Measurements from ENCODE around the gene ISG20.
A peak's percentile ranks its signal among the peaks of the same experiment; 100 is the strongest.

Gene ISG20

DNA sequence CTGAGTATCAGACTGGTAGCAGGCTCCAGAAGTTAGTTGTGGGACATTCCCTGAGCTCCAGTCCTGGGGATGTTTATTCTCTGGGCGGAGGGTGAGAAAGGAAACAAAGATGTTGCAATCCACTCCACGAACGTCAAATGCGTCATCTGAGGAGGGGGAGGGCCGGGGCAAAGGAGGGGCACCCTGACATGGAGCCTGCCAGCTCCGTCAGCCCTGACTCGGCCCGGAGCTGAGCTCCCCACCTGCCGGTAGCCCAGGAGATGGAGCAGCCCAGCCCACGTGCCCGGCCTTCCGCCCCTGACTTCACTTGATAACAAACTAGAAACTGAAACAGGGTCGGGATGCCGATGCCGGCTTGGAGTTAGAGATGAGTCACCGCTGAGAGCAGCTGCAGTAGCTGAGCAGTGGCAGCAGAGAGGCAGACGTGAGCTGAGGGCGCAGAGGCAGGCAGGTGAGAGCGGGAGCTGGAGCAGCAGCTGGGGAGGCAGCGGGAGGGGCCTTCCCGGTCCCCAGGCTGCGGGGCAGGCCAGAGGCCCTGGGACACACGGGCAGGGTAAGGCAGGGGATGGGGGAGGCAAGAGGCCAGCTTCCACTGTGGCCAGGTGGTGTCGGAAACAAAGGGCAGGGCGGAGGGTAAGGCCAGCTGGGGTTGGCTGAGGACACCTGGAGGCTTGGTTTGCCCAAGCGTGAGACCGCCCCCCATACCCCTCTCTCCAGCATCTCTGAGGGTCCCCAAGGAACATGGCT lies at the start of gene ISG20:
TSS of gene ISG20 (plus strand) at position 391 of the 747 bp plus-strand sequence. CDS start at position 742, 351 bp downstream.
- peak; percentile 93 to 96 for DNase-seq (ENCODE audit: low read depth in 2 of 2)

DNA sequence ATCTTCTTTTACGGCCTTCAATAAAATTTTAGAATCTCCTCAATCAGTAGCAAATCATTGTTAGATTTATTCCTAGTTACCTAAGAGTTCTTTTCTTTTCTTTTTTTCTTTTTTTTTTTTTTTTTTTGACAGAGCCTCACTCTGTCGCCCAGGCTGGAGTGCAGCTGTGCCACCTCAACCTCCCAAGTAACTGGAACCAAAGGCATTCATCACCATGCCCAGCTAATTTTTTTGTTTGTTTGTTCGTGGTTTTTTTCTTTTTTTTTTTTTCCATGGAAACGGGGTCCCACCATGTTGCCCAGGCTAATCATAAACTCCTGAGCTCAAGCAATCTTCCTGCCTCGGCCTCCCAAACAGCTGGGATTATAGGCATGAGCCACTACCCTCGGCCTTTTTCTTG lies 48.1 kb upstream of the ISG20 start:
- no peak for DNase-seq (ENCODE audit: low read depth in 2 of 2)

DNA sequence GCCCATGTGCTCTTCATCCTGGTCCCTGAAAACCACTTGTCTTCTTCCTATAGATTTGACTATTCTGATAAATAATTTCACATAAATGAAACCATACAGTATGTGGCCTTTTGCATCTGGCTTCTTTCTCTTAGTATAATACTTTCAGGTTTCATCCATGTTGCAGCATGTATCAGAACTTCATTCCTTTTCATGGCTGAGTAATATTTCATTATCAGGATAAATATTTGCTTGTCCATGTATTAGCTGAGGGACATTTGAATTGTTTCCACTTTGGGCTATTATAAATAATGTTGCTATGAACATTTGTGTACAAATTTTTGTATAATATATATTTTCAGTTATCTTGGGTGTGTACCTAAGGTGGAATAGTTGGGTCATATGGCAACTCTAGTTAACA lies 47.4 kb upstream of the ISG20 start:
- DNase-seq (ENCODE audit: low read depth in 2 of 2), result no peak

DNA sequence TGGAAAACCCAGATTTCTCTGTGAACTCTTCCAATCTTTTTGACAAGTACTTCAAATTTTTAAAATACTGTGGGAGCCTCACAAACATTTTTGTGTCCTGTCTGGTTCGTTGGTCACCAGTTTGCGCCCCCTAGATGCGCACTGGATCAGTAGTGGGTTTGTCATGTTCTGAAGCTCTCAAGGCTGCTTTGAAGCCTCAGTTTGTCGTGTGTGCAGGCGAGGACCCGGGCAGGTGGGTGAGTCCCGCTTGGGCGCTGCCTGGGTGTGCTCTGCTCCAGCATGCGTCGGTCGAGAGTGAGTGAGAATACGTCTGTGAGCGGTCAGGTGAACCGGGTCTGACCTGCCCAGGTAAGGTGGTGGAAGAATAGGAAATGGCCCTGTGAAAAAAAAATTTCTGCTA lies 34.9 kb upstream of the ISG20 start:
- no peak for DNase-seq (ENCODE audit: low read depth in 2 of 2)

DNA sequence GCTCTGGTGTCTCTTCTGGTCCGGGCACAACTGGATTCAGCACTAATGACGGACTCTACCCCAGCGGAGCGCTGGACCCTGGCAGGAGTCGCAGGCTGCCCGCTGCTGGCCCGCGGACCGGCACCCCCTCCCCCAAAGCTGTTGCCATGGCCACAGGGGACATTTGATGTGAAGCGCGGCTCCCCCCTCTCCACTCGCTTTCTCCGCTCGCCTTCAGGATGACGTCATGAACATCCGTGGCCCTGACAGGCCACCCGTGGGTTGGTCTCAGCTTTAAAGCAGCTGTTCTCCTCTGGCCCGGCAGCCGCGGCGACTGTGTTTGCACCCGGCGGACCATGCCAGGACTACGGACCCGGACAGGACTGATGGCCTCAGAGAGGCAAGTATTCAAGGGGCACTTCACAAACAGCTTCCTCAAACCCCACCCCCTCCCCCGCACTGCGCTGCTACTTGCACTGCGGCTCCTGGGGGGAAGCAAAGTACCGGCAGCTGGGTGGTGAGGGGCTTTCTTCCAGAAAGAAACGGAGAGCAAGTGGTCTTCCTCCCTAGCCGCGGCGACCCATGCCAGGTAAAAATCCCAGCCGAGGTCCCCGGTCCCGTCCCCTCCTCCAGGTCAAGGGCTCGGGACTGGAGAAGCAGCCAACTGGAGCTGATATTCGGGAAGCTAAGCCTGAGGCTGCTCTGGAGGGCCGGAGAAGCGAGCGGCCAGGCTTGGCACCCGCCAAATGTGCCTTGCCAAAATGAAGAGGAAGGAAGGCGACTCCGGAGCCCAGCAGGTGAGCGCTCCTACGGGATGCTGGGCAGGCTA lies 34.2 kb upstream of the ISG20 start:
- DNase-seq (ENCODE audit: low read depth in 2 of 2), result no peak

DNA sequence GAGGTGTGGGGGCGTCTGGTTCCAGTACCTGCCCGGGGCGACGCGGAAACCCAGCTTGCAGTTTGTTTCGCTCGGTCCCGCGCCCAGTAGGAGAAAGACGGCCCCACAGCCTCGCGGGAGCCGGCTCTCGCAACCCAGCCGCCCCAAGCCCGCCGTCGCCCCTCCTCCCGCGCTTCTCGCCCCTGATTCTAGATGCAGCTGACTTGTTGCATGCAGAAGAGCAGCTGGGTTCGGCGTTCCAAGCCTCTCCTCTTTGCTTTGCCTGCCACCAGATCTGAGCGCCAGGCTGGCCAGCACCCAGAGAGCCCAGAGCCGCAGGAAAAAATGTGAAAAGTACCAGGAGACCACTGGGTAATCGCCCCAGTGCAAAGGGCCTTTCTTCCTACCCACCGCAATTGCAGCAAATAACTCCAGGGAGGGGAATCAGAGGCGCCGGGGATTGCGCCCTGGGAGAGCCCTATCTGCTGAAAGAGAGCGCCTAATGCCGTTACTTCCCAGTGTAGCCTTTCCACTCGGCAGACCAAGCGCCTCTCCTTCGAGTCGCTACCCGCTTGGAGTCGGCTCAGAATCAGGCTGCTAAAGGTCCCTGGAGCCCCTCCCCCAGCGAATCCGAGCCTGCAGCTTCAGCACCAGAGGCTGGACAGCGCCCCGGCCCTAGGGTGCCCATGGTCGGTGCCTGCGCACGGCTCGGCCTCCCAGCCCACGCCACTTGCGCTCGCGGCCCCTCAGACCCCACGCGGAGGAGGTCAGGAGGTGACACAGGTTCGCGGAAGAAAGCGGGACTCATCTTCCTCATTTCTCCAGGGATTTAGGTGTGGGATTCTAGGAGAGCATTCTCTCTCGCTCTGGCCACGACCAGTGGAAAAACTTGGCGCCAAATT lies 33.4 kb upstream of the ISG20 start:
- DNase-seq (ENCODE audit: low read depth in 2 of 2), result no peak

DNA sequence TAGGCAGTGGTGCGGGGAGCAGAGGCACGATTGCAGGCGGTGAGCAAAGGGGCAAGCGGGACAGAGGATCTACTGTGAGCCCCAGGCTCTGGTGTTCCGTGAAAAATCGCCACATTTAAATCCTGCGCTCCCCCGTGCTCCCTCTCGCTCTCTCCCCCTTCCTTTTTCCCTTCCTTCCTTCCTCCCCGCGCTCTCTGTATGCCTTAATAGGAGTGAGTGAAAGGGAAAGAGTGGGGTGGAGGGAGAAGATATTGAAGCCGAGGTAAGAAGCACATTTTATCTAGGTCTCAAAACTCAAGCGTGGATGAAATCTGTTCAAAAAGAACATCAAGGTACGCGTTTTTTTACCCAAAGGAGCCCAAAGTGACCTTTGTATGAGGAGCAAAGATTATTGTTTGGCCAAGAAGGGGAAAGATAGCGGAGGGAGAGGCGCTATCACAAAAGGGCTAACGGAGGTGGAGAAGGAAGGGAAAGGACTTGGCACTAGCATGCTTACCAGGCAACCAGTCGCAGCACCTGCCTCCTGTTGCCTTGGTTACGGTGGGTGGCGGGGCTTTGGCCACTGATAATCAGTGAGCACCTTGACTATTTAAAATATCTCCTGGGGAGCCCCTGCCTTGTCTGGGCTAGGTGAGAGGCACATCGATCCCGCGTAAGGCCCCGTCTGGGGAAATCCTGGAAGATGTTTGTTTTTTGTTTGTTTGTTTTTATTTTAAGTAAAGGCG lies 32.6 kb upstream of the ISG20 start:
- DNase-seq (ENCODE audit: low read depth in 2 of 2), result no peak

DNA sequence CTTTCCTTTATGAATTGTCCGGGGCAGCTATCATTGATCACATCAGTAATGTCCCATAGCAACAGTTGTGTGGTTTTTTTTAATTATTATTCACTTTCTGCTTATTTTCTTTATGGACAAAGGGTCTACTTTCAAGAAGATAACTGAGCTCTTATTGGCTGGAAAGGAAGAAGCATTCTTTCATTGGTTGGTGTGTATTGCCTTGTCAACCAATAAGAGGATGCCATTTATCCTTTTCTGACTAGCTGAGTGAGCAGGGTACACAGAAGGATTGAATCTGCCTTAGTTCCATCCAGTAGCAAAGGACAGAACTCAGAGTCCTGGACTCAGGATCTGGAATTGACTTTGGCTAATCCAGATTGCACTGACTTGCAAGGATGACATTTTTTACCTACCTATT lies 30.9 kb upstream of the ISG20 start:
- no peak for DNase-seq (ENCODE audit: low read depth in 2 of 2)

DNA sequence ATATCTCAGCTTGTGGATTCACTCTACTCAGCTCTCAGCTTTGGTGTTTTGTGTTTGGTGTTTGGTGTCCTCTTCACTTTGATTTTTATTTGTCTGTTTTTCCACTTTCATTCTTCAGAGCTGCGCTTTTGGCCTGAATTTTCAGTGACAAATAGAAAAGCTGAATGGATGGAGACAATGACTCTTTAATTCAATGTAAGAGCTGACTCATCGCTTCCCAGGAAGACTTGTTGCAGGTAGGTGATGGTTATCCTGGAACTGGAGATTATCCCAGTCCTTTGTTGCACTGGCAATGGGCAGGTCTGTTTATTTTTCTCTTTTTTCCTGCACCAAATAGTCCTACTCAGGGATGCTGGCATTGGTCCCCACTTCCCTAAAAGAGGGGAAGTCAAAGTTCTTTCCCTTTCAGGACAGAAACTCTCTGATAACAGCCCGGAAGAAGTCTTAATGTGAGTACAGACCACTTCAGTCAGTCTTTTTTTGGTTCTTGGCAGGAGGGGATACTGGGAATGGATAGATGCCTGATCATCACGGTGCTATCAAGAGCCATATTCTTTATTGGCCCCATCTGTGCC lies 30.1 kb upstream of the ISG20 start:
- DNase-seq (ENCODE audit: low read depth in 2 of 2), result no peak

DNA sequence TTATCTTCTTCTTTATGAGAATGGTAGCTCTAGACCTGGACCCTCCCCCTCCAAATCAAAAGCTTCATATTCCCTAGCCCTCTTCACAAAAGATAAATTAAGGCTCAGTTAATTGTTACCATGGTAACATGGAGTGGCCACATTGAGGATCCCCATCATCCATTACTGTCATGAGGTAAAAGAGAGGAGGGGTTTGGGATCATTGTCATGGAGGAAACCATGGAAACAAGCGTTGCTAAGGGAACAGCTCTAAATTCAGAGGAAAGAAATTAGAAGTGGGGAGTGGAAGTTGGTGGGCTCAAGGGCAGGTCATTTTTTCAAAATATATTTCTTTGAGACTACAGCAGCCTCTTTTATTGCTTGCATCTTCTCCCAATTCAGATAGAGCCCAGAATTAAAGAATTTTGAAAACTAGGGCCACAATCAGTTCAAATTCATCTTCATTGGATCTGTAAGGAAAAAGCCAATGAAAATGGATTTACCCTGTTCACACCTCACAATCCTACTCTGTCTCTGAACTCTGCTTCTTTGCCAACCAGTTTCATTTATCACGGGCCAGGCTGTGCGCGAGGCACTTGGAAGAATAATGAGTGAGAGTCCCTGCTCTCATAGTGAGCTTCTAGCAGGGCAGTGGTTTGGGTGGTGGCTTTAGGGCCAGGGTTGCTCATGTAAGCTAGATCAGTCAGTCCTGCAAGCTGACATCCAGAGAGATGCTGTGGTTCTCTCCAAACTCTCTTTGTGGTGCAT lies 29.3 kb upstream of the ISG20 start:
- DNase-seq (ENCODE audit: low read depth in 2 of 2), result no peak

DNA sequence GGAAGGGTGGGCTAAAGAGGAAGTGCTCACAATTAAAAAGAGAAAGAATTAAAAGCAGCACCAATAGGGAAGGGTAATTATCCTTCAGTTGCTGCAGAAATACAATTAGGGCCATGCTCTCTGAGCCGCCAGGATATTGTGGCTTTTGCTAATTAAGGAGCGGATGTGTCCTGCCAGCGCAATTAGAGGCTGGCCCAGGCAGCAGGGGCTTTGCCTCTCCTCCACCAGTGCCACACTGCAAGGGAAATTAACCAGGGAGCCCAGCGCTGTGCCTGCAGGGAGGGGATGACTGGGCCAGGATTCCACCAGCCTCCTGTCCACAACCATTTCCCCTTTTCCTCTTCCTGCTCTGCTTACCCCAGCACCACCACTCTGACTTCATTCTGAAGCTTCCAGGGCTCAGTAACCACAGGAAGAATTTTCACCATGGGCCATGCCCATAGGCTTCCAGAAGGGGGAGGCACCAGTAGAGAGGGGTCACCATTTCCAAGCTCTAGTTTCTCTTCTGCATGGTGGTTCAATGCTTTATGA lies 28.1 kb upstream of the ISG20 start:
- DNase-seq (ENCODE audit: low read depth in 2 of 2), result no peak

DNA sequence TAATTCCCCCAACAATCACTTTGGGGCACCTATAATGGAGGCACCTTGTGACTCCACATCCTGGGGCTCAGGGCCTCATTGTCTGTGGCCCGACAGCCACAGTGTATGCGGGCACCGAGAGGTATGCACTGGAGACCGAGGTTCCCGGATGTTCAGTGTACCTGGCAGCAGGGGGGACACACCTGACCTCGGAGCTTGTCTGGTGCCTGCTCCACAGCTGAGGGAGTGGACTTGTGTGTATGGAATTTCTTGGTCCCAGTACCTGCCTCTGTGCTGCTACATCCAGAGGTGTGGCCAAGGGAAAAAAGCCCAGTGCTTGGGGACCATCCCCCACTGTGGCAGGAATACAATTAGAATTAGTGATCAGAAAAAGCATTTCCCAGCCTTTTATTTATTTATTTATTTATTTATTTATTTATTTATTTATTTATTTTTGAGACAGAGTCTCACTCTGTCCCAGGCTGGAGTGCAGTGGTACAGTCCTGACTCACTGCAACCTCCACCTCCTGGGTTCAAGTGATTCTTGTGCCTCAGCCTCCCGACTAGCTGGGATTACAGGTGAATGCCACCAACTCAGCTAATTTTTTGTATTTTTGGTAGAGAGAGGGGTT lies 26.5 kb upstream of the ISG20 start:
- no peak for DNase-seq (ENCODE audit: low read depth in 2 of 2)

DNA sequence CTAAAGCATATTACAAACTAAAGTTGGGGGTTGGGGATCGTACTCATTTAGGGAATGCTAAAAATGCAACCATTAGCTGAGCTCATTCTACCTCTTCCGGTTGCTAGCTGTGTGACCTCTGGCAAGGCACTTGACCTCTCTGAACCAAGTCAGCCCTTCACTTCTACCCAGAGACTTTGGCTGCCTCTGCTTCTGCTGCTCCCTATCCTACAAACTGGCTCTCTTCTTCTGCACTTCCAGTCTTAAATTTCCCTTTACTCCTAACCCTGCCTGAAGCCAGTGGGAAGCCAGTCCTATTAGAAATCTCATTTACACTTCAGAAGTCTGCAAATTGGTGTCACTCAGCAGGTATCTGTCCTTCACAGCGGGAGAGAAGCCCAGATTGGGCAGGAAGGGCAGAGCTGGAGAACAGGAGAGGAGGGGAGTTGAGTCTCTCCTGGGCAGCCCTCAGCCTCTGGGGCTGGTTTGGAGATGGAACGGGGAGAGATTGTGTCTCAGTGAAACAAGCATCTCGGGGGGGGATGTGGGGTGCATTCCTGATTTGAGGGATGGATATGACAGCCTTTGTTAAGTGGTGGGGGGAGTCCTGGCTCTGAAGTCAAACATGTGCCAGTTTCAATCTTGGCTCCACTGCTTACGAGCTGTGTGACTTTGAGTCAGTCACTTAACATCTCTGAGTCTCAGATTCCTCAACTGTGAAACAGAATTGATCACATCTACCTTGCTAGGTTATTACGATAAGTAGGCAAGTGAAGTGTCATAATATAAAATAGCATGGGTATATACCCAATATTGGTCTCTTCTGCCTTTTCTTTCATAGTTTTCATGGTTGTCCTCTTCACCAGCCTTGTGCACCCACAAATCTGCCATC lies 25.5 kb upstream of the ISG20 start:
- no peak for DNase-seq (ENCODE audit: low read depth in 2 of 2)

DNA sequence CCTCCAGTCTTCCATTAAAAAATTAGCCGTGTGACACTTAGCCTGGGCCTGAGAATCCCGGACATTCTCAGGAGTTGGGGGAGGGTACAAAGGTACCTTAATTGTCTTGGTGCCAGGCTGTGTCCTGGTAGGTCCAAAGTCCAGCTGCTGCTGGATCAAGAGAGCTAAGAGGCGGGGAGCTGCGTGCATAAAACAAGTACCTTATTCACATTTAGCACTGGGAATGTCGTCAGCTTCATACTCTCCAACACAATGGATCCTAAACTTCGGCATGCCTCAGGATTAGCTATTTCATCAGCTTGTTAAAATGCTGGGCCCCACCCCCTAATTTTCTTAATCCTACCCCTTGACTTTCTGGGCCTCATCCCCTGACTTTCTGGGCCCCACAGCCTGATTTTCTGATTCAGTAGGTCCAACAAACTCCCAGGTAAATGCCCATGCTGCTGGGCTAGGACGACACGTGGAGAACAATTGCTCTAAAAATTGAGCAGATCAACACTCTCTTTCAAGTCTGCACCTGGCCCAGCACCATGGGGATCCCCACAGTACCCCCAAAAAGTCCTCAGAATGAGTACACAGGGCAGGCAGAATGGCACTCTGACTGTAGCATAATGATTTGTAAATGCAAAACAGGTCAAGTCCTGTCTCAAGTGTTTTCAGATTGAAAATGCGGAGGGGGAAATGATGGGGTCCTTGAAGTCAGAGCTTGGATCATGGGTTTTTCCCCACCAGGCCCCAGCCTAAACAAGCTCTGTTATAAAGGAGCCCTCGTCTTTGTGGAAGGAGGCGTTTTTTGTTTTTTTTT lies 23.3 kb upstream of the ISG20 start:
- no peak for DNase-seq (ENCODE audit: low read depth in 2 of 2)

DNA sequence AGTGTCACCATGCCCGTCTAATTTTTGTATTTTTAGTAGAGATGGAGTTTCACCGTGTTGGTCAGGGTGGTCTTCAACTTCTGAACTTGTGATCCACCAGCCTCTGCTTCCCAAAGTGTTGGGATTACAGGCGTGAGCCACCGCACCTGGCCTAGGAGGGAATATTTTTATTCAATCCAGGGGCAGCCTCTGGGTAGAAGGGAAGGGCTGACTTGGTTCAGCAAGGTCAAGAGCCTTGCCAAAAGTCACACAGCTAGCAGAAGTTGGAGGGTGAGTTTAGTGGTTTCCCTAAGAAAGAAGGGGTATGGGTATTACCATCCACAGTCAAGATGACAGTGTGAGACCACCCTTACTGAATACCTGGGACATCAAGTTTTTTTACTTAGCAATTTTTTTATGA lies 22.6 kb upstream of the ISG20 start:
- no peak for DNase-seq (ENCODE audit: low read depth in 2 of 2)

DNA sequence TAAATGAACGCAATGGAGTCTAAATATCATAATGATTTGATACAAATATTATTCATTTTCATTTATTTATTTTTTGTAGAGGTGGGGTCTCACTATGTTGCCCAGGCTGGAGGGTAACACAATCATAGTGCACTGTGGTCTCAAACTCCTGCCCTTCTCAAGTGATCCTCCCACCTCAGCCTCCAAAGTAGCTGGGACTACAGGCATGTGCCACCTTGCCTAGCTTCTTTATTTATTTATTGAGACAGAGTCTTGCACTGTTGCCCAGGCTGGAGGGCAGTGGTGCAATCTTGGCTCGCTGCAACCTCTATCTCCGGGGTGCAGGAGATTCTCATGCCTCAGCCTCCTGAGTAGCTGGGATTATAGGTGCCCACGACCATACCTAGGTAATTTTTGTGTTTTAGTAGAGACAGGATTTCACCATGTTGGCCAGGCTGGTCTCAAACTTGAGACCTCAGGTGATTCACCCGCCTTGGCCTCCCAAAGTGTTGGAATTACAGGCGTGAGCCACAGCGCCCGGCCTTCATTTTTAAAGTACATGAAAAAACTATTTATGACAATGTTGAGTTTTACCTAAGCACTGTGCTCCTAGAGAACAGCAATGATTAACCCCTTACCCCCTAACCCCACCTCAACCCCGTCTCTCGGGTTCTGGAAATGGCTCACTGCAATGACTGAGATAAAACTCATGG lies 21.6 kb upstream of the ISG20 start:
- no peak for DNase-seq (ENCODE audit: low read depth in 2 of 2)

DNA sequence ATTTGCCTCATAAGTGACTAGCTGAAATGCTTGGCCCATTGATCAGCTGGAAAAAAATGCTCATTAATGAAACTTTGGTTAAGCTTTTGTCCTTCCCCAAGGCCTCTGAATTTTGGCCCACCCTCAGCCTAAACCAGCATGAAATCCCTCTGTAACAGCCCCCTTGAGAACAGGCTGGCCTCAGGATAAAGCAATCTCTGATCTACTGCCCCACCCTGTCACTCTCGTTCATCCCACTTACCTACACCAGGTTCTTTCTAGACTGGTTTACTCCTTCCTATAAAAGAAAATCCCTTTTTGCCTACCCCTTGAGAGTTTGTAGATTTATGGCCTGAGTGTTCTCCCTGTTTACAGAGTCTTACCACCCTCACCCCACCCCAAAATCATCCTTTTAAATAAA lies 21.0 kb upstream of the ISG20 start:
- DNase-seq (ENCODE audit: low read depth in 2 of 2), result no peak
